Adrenal gland (tissue), 5 donors: ENCODE measurements around the gene ATG4A.

Source experiments
- POLR2A ChIP-seq, 2 donors: fragments of 450-650 bp; IDR thresholded peaks; one replicate each; pipeline ENCODE4 v1.6.1; 2017; ENCODE audit warnings: antibody characterized with exemption in 2 of 2, mild to moderate bottlenecking in 2 of 2, moderate library complexity in 1 of 2
- TF ChIP-seq, protein P1 (sequence below), 6 experiments: fragments of 450-650 bp in 4 of 6; fragments of 200-600 bp in 2 of 6; sonication (generic) in 1 of 6; IDR thresholded peaks; 1 replicate in 5 of 6; 2 replicates in 1 of 6; pipeline versions ENCODE4 v1.5.1 to v1.8.0; 2016 to 2021; ENCODE audit warnings: antibody characterized with exemption in 6 of 6, mild to moderate bottlenecking in 2 of 6, moderate library complexity in 1 of 6
- donor health status: DM: no; HTN: no; CAD: no.

DNA sequence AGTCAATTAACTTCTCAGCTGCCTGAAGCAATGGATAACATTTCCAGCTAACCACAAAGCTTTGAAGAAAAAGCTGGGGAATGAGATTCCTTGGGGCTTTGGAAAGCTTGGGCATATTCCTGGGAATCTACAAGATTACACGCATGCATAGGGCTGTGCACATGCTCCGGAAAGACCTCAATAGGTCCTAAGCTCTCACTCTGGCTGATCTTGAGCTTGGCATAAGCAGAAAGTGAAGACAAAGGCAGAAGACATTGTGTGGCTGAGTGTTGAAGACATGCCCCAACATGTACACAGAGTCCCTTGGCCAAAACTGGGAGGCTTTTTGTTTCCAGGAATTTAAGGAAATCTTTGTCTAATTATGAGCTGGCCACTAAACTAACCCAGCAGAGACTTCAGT is 31.2 kb downstream of the ATG4A start:
- TF ChIP-seq, protein P1, sequence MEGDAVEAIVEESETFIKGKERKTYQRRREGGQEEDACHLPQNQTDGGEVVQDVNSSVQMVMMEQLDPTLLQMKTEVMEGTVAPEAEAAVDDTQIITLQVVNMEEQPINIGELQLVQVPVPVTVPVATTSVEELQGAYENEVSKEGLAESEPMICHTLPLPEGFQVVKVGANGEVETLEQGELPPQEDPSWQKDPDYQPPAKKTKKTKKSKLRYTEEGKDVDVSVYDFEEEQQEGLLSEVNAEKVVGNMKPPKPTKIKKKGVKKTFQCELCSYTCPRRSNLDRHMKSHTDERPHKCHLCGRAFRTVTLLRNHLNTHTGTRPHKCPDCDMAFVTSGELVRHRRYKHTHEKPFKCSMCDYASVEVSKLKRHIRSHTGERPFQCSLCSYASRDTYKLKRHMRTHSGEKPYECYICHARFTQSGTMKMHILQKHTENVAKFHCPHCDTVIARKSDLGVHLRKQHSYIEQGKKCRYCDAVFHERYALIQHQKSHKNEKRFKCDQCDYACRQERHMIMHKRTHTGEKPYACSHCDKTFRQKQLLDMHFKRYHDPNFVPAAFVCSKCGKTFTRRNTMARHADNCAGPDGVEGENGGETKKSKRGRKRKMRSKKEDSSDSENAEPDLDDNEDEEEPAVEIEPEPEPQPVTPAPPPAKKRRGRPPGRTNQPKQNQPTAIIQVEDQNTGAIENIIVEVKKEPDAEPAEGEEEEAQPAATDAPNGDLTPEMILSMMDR (IDR thresholded peaks at IDR 0.05): no peak
- no peak for TF ChIP-seq POLR2A (IDR thresholded peaks at IDR 0.05)
